SU-DHL-6 (cell line): ENCODE measurements around the gene MUSTN1.

Source experiments
- H2AFZ ChIP-seq: fragments of 200-600 bp; sonication (generic); 2 replicates; pipeline ENCODE4 v1.6.1; 2014; ENCODE audit warnings: low read depth, mild to moderate bottlenecking, moderate library complexity, mixed read lengths, antibody characterized with exemption, low read length; ENCODE audit not compliant: severe bottlenecking
- H3F3A ChIP-seq: fragments of 200-600 bp; shearing (Covaris generic); 2 replicates; pipeline ENCODE4 v1.6.0; 2016; ENCODE audit warnings: antibody characterized with exemption, mild to moderate bottlenecking; ENCODE audit not compliant: insufficient read depth
- H3K27ac ChIP-seq: fragments of 200-600 bp; sonication (generic); 2 replicates; pipeline ENCODE4 v1.5.1; 2016; ENCODE audit warnings: low read depth, mild to moderate bottlenecking, low read length, moderate library complexity, mixed read lengths
- H3K27me3 ChIP-seq: fragments of 200-600 bp; sonication (generic), shearing (Covaris generic); 2 replicates; pipeline ENCODE4 v1.6.0; 2014; ENCODE audit warnings: mild to moderate bottlenecking, low read length
- H3K36me3 ChIP-seq: fragments of 200-600 bp; sonication (generic); 2 replicates; pipeline ENCODE4 v1.6.1; 2014; ENCODE audit warnings: mild to moderate bottlenecking, low read length, mixed read lengths
- H3K4me2 ChIP-seq: fragments of 300-600, 200-600 bp; shearing (Covaris generic), sonication (generic); 2 replicates; pipeline ENCODE4 v1.6.0; 2014; ENCODE audit warnings: low read length, low read depth, mild to moderate bottlenecking; ENCODE audit not compliant: poor library complexity, severe bottlenecking
- H3K4me3 ChIP-seq: fragments of 200-600 bp; sonication (generic); 2 replicates; pipeline ENCODE4 v1.5.1; 2014; ENCODE audit warnings: antibody characterized with exemption, low read length, mild to moderate bottlenecking, mixed read lengths; ENCODE audit not compliant: insufficient read depth, poor library complexity, severe bottlenecking
- H3K79me2 ChIP-seq: fragments of 200-600 bp; sonication (generic); 2 replicates; pipeline ENCODE4 v1.6.1; 2014; ENCODE audit warnings: mild to moderate bottlenecking, low read length, moderate library complexity; ENCODE audit not compliant: insufficient read depth
- H3K9ac ChIP-seq: fragments of 200-600 bp; sonication (generic); 2 replicates; pipeline ENCODE4 v1.7.0; 2014; ENCODE audit warnings: mild to moderate bottlenecking, low read length
- H3K9me2 ChIP-seq: fragments of 200-600 bp; sonication (generic); replicated peaks from 2 replicates; pipeline ENCODE4 v1.6.1; 2014; ENCODE audit warnings: low read length; ENCODE audit not compliant: insufficient read depth
- H3K9me3 ChIP-seq: fragments of 200-600 bp; sonication (generic); 2 replicates; pipeline ENCODE4 v1.6.1; 2014; ENCODE audit warnings: low read length, mixed read lengths; ENCODE audit not compliant: insufficient read depth
- H4K20me1 ChIP-seq: fragments of 200-600 bp; sonication (generic); 2 replicates; pipeline ENCODE4 v1.6.1; 2014; ENCODE audit warnings: low read depth, mild to moderate bottlenecking, antibody characterized with exemption, low read length, moderate library complexity, mixed read lengths
- EZH2phosphoT487 ChIP-seq: fragments of 200-600 bp; sonication (generic), shearing (Covaris generic); conservative IDR thresholded peaks from 2 replicates; pipeline ENCODE4 v1.6.1; 2018; ENCODE audit warnings: mild to moderate bottlenecking, antibody characterized with exemption, low read length, moderate library complexity, mixed read lengths
- TF ChIP-seq, protein P1 (sequence below): fragments of 200-600 bp; sonication (generic); IDR thresholded peaks from one replicate; pipeline ENCODE4 v1.5.1; 2017; ENCODE audit warnings: antibody characterized with exemption, mild to moderate bottlenecking, low read length, moderate library complexity; ENCODE audit not compliant: insufficient read depth, poor library complexity, severe bottlenecking

Gene MUSTN1

DNA sequence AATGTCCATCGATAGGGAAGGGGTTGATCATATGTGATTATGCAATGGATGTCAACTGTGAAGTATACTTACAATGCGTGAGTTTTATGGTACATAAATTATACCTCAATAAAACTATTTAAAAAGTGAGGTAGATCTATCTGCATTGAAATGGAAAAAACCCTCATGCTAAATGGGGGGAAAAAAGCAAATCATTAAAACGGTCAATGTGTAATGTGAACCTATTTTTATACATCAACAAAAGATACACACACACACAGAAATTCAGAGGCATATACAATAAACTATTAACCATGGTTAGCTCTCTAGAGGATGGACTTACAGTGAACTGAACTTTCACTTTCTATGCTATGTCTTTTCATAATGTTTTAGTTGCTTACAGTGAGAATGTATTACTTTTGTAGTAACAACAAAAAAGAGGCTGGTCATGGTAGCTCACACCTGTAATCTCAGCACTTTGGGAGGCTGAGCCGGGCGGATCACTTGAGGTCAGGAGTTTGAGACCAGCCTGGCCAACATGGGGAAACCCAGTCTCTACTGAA lies 39.4 kb upstream of the MUSTN1 start:
- TF ChIP-seq, protein P1, sequence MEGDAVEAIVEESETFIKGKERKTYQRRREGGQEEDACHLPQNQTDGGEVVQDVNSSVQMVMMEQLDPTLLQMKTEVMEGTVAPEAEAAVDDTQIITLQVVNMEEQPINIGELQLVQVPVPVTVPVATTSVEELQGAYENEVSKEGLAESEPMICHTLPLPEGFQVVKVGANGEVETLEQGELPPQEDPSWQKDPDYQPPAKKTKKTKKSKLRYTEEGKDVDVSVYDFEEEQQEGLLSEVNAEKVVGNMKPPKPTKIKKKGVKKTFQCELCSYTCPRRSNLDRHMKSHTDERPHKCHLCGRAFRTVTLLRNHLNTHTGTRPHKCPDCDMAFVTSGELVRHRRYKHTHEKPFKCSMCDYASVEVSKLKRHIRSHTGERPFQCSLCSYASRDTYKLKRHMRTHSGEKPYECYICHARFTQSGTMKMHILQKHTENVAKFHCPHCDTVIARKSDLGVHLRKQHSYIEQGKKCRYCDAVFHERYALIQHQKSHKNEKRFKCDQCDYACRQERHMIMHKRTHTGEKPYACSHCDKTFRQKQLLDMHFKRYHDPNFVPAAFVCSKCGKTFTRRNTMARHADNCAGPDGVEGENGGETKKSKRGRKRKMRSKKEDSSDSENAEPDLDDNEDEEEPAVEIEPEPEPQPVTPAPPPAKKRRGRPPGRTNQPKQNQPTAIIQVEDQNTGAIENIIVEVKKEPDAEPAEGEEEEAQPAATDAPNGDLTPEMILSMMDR, result no peak
- TF ChIP-seq EZH2phosphoT487, result no peak
- Histone ChIP-seq H3K79me2 (no peaks in the 10 kb centered on the region), H3K4me3 (no peak overlapping the region), H3K9me2 (no peaks in the 10 kb centered on the region), H2AFZ (no peak overlapping the region), H3K9ac (no peak overlapping the region), H3K27ac (no peak overlapping the region), H3K4me2 (no peak overlapping the region), H3K36me3 (no peaks in the 10 kb centered on the region), H3K9me3 (no peaks in the 10 kb centered on the region), H4K20me1 (no peaks in the 10 kb centered on the region), H3K27me3 (no peaks in the 10 kb centered on the region), H3F3A (no peaks in the 10 kb centered on the region)

DNA sequence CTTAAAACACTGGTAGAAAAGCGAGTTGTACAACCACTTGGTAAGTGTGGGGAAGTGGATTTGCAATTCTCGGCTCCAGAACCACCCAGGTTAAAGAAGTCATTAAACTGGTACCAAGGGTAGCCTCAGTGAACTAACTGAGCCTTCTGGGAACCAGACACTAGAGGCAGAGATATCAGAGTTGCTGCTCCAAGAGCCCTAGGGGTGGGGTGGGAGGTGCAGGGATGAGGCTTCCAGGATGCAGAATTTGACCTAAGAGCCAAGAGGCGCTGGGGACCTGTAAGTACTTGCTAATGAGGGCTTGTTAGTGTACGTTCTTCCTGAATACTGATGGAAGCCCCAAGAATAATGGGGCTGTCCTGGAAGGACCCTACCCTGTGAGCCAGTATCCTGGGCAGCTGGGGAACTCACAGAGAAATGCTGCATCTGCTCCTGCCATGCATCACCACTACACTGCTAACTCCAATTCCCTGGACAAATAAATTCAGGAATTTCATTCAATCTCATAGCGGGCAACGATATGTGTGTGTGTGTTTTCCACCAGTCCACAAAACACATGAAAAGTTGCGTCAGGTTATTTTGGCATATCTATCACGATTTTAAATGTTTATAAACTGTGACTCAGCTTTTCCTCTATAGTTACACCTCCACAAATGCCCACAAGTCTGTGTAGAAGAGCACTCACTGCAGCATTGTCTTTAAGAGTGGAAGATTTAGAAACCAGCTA lies 38.8 kb upstream of the MUSTN1 start:
- Histone ChIP-seq H2AFZ (no peak overlapping the region), H3F3A (no peaks in the 10 kb centered on the region), H3K27me3 (no peaks in the 10 kb centered on the region), H3K4me3 (no peak overlapping the region), H3K36me3 (no peaks in the 10 kb centered on the region), H3K27ac (no peak overlapping the region), H4K20me1 (no peaks in the 10 kb centered on the region), H3K9me2 (no peaks in the 10 kb centered on the region), H3K4me2 (no peak overlapping the region), H3K9ac (no peak overlapping the region), H3K79me2 (no peaks in the 10 kb centered on the region), H3K9me3 (no peaks in the 10 kb centered on the region)
- TF ChIP-seq, protein P1, result no peak
- TF ChIP-seq EZH2phosphoT487, result no peak

DNA sequence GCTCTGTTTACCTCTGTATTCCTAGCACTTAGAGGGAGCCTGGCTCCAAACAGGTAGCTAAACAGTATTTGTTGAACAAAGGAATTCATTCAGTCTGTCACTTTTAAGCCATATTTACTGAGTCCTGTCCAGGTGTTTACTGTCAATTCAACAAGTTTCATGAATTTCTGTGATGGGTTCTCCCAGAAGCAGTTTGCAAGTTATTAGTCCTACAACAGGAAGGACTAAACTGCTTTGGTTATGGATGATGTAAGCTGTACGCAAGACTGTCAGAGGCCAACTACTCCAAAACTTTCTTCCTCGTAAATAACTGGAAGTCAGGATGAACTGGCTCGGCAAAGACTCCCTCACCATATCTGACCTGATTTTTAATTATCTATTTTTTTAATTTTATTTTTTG lies 37.4 kb upstream of the MUSTN1 start:
- no peak overlapping the region for H2AFZ ChIP-seq
- no peak overlapping the region for H3K9ac ChIP-seq
- no peaks in the 10 kb centered on the region for H3K9me2 ChIP-seq
- no peaks in the 10 kb centered on the region for H3F3A ChIP-seq
- H3K79me2 ChIP-seq, result no peaks in the 10 kb centered on the region
- H3K27ac ChIP-seq, result no peak overlapping the region
- TF ChIP-seq EZH2phosphoT487, result no peak
- TF ChIP-seq, protein P1, result no peak
- H3K27me3 ChIP-seq, result no peaks in the 10 kb centered on the region
- no peak overlapping the region for H3K4me2 ChIP-seq
- H3K9me3 ChIP-seq, result no peaks in the 10 kb centered on the region
- H3K36me3 ChIP-seq, result no peaks in the 10 kb centered on the region
- no peaks in the 10 kb centered on the region for H4K20me1 ChIP-seq
- H3K4me3 ChIP-seq, result no peak overlapping the region
